Activated T-cell treated with anti-CD3 and anti-CD28 coated beads, Interleukin-2, amount 50 U/mL, for 1 hour (primary cell): ENCODE measurements around the gene UMODL1.
A peak's percentile ranks its signal among the peaks of the same experiment; 100 is the strongest.

Experiments used
- DNase-seq: peaks from one replicate; pipeline ENCODE4 v3.0.0-alpha.2; 2020

The UMODL1 gene

GRCh38 chr21:42153046-42153686, 82.0 kb downstream of the UMODL1 start:
- DNase-seq = peak; percentile 6

DNA sequence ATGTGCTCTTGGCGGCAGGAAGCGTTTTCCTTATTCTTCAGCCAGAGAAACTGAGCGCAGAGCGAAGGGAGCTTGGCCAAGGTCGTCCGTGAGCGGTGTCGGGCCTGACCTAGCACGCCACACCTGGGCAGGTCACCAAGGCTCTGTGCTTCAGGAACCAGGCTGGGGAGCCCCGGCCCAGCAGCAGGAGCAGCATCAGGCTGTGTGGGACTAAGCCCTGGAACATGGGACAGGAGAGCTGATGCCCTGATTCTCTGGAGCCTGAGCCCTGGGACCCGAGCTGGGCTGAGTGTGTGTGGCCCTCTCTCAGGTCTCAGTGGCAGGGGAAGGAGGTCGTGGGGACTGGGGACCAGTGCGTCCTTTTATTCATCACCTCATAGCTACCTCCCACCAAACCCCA, 82.6 kb downstream of the UMODL1 start:
- peak; percentile 1 for DNase-seq

DNA sequence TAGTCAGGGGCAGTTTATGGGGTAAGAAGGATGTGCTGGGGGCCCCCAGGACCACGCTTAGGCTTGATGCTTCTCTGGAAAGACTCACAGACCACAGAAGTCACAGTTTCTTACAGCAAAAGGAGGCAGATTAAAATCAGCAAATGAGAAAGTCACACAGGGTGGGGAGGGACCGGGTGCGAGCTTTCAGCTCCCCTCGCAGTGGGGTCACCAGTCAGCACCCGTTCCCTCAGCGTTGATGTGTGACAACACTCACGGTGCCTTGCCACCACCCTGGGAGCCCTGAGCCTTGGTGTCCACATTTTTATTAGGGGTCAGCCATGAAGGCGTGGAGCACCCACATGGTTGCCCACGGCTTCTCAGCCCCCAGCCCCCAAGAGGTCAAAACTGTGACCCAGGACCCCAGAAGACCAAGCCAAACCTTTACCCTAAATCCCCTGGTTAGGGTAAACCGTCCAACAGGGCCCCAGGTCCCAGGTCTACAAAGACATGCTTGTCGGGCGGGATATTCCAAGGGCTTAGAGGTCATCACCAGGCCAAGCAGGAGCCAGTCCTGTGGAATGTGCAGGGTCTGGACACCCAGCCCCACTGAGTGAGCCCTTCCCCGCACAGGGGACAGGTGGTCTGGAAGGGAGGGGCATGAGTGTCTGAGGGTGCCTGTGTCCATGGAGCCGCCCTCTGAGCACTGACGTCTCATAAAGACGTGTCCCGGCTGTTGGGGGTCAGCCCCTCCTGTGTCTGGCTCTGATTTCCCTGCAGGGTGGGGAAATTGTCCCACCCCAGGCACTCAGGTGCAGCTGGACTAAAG, 83.3 kb downstream of the UMODL1 start:
- DNase-seq = peak; percentile 13

- DNase-seq = peak; percentile 4
Observed at GRCh38 chr21:42155045-42155855, 84.1 kb downstream of the UMODL1 start.

- DNase-seq = peak; percentile 8
Observed at GRCh38 chr21:42156690-42157605, 85.8 kb downstream of the UMODL1 start.

- no peak for DNase-seq
Observed at GRCh38 chr21:42157606-42158310, 86.6 kb downstream of the UMODL1 start.

- DNase-seq = no peak
Observed at GRCh38 chr21:42158846-42159245, 87.7 kb downstream of the UMODL1 start.

- no peak for DNase-seq
Observed at GRCh38 chr21:42159560-42160110, 88.5 kb downstream of the UMODL1 start.

GRCh38 chr21:42160111-42160721, 89.1 kb downstream of the UMODL1 start:
- DNase-seq = peak; percentile 32

DNA sequence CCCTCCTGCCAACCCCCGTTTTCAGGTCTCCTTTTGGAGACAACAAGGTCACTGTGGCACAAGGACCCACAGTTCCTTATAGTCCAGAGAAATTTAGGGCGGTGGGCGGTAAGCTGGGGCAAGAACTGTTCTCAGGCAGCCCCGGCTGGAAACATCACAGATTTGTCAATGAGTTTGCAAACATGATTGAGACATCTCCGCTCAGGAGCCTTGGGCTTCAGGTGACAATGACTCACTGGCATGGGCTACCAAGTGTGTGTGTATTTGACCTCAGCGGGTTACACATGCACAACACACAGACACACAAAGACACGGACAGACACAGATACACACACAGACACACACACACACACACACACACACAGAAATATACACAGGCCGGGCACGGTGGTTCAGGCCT, 89.6 kb downstream of the UMODL1 start:
- peak; percentile 15 for DNase-seq

GRCh38 chr21:42161401-42161955, 90.4 kb downstream of the UMODL1 start:
- DNase-seq = no peak

GRCh38 chr21:42161956-42162681, 91.0 kb downstream of the UMODL1 start:
- peak; percentile 29 for DNase-seq

- DNase-seq = peak; percentile 18
Observed at GRCh38 chr21:42162831-42163510, 91.9 kb downstream of the UMODL1 start.

- DNase-seq = peak; percentile 2
Observed at GRCh38 chr21:42163511-42163863, 92.4 kb downstream of the UMODL1 start.

- DNase-seq = peak; percentile 65
Observed at GRCh38 chr21:42164064-42164789, 93.1 kb downstream of the UMODL1 start.

- DNase-seq = no peak
Observed at GRCh38 chr21:42164818-42165217, 93.7 kb downstream of the UMODL1 start.

DNA sequence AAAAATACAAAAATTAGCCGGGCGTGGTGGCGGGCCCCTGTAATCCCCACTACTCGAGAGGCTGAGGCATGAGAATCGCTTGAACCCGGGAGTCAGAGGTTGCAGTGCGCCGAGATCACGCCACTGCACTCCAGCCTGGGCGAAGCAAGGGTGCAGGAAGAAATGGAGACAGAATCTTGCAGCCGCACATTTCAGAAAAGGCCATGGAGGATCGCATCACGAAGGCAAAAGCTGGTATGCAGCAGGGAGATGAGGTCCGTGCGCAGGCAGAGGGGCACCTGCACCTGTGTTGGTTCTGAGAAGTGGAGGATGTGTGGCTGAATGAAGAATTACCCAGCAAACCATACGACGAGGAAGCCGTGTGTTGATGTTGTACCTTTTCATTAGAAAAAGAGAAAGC, 94.8 kb downstream of the UMODL1 start:
- no peak for DNase-seq

GRCh38 chr21:42169758-42170157, 98.6 kb downstream of the UMODL1 start:
- no peak for DNase-seq
